ENCODE data around the gene FSIP2.
"Not testable (repeated sequence)": the region's sequence is repeated elsewhere in the genome, so short reads cannot be mapped to it uniquely, and the experiment has no call there.

Gene FSIP2

GRCh38 chr2:185828326-185828725, 89.7 kb downstream of the FSIP2 start:
- Mint-ChIP-seq H3K4me3 (no peak overlapping the region), H3K4me1 (ENCODE audit: low read depth) (no peaks in the 10 kb centered on the region), H3K36me3 (ENCODE audit: low read depth) (no peaks in the 10 kb centered on the region), H3K9me3 (peaks cover 4% of the 10 kb centered on the region), H3K27me3 (ENCODE audit: low read depth) (no peaks in the 10 kb centered on the region), H3K27ac (no peak overlapping the region)
- DNase-seq (ENCODE audit: low spot score) = no peak

GRCh38 chr2:185833864-185834263, 95.3 kb downstream of the FSIP2 start:
- Mint-ChIP-seq H3K4me3 (no peak overlapping the region), H3K9me3 (peaks cover 19% of the 10 kb centered on the region), H3K4me1 (ENCODE audit: low read depth) (no peaks in the 10 kb centered on the region), H3K27me3 (ENCODE audit: low read depth) (no peaks in the 10 kb centered on the region), H3K36me3 (ENCODE audit: low read depth) (no peaks in the 10 kb centered on the region), H3K27ac (no peak overlapping the region)
- no peak for DNase-seq (ENCODE audit: low spot score)

GRCh38 chr2:185835974-185836373, 97.4 kb downstream of the FSIP2 start:
- no peak overlapping the region for H3K4me3 Mint-ChIP-seq
- H3K27me3 Mint-ChIP-seq (ENCODE audit: low read depth) = no peaks in the 10 kb centered on the region
- DNase-seq (ENCODE audit: low spot score) = no peak
- no peaks in the 10 kb centered on the region for H3K4me1 Mint-ChIP-seq (ENCODE audit: low read depth)
- H3K27ac Mint-ChIP-seq = no peak overlapping the region
- peaks cover 28% of the 10 kb centered on the region for H3K9me3 Mint-ChIP-seq
- no peaks in the 10 kb centered on the region for H3K36me3 Mint-ChIP-seq (ENCODE audit: low read depth)

- no peak overlapping the region for H3K4me3 Mint-ChIP-seq
- no peaks in the 10 kb centered on the region for H3K36me3 Mint-ChIP-seq (ENCODE audit: low read depth)
- no peaks in the 10 kb centered on the region for H3K27me3 Mint-ChIP-seq (ENCODE audit: low read depth)
- no peak for DNase-seq (ENCODE audit: low spot score)
- H3K4me1 Mint-ChIP-seq (ENCODE audit: low read depth) = no peaks in the 10 kb centered on the region
- H3K27ac Mint-ChIP-seq = no peak overlapping the region
- peaks cover 11% of the 10 kb centered on the region for H3K9me3 Mint-ChIP-seq
Observed at GRCh38 chr2:185854885-185855284, 116.3 kb downstream of the FSIP2 start.

GRCh38 chr2:185857691-185858090, 119.1 kb downstream of the FSIP2 start:
- no peak overlapping the region for H3K4me3 Mint-ChIP-seq
- no peak overlapping the region for H3K27ac Mint-ChIP-seq
- no peak for DNase-seq (ENCODE audit: low spot score)
- no peaks in the 10 kb centered on the region for H3K4me1 Mint-ChIP-seq (ENCODE audit: low read depth)
- H3K9me3 Mint-ChIP-seq = peaks cover 9% of the 10 kb centered on the region
- no peaks in the 10 kb centered on the region for H3K36me3 Mint-ChIP-seq (ENCODE audit: low read depth)
- H3K27me3 Mint-ChIP-seq (ENCODE audit: low read depth) = no peaks in the 10 kb centered on the region

- Mint-ChIP-seq H3K27ac (no peak overlapping the region), H3K27me3 (ENCODE audit: low read depth) (no peaks in the 10 kb centered on the region)
Observed at GRCh38 chr2:185859506-185859905, 120.9 kb downstream of the FSIP2 start.

GRCh38 chr2:185860321-185860720, 121.7 kb downstream of the FSIP2 start:
- no peak overlapping the region for H3K4me3 Mint-ChIP-seq
- H3K9me3 Mint-ChIP-seq = no peaks in the 10 kb centered on the region
- no peaks in the 10 kb centered on the region for H3K27me3 Mint-ChIP-seq (ENCODE audit: low read depth)
- H3K36me3 Mint-ChIP-seq (ENCODE audit: low read depth) = no peaks in the 10 kb centered on the region
- no peak overlapping the region for H3K27ac Mint-ChIP-seq
- no peaks in the 10 kb centered on the region for H3K4me1 Mint-ChIP-seq (ENCODE audit: low read depth)
- DNase-seq (ENCODE audit: low spot score) = no peak

More at GRCh38 chr2:185859506-185859905, 120.9 kb downstream of the FSIP2 start:
- DNase-seq (ENCODE audit: low spot score) = no peak
- H3K4me1 Mint-ChIP-seq (ENCODE audit: low read depth) = no peaks in the 10 kb centered on the region
- H3K36me3 Mint-ChIP-seq (ENCODE audit: low read depth) = no peaks in the 10 kb centered on the region
- H3K9me3 Mint-ChIP-seq = peaks cover 6% of the 10 kb centered on the region
- no peak overlapping the region for H3K4me3 Mint-ChIP-seq

GRCh38 chr2:185862657-185863398, 124.2 kb downstream of the FSIP2 start:
- no peaks in the 10 kb centered on the region for H3K27me3 Mint-ChIP-seq (ENCODE audit: low read depth)
- no peaks in the 10 kb centered on the region for H3K4me1 Mint-ChIP-seq (ENCODE audit: low read depth)
- H3K4me3 Mint-ChIP-seq = no peak overlapping the region
- DNase-seq (ENCODE audit: low spot score) = no peak
- no peaks in the 10 kb centered on the region for H3K36me3 Mint-ChIP-seq (ENCODE audit: low read depth)
- no peak overlapping the region for H3K27ac Mint-ChIP-seq
- no peaks in the 10 kb centered on the region for H3K9me3 Mint-ChIP-seq

- H3K9me3 Mint-ChIP-seq; H3K4me3 Mint-ChIP-seq; DNase-seq (ENCODE audit: low spot score); H3K27ac Mint-ChIP-seq; H3K4me1 Mint-ChIP-seq (ENCODE audit: low read depth); H3K27me3 Mint-ChIP-seq (ENCODE audit: low read depth); H3K36me3 Mint-ChIP-seq (ENCODE audit: low read depth): not testable (repeated sequence)
Observed at GRCh38 chr2:185864468-185865260, 126.1 kb downstream of the FSIP2 start.

- no peak for DNase-seq (ENCODE audit: low spot score)
- no peaks in the 10 kb centered on the region for H3K9me3 Mint-ChIP-seq
- H3K36me3 Mint-ChIP-seq (ENCODE audit: low read depth) = no peaks in the 10 kb centered on the region
- no peaks in the 10 kb centered on the region for H3K4me1 Mint-ChIP-seq (ENCODE audit: low read depth)
- H3K4me3 Mint-ChIP-seq = no peak overlapping the region
- no peak overlapping the region for H3K27ac Mint-ChIP-seq
- H3K27me3 Mint-ChIP-seq (ENCODE audit: low read depth) = no peaks in the 10 kb centered on the region
Observed at GRCh38 chr2:185875136-185875931, 136.7 kb downstream of the FSIP2 start.

GRCh38 chr2:185876234-185876633, 137.6 kb downstream of the FSIP2 start:
- H3K36me3 Mint-ChIP-seq (ENCODE audit: low read depth) = no peaks in the 10 kb centered on the region
- H3K27ac Mint-ChIP-seq = no peak overlapping the region

GRCh38 chr2:185880396-185880795, 141.8 kb downstream of the FSIP2 start:
- no peaks in the 10 kb centered on the region for H3K4me1 Mint-ChIP-seq (ENCODE audit: low read depth)
- no peak for DNase-seq (ENCODE audit: low spot score)
- no peaks in the 10 kb centered on the region for H3K36me3 Mint-ChIP-seq (ENCODE audit: low read depth)
- H3K27ac Mint-ChIP-seq = no peak overlapping the region
- H3K4me3 Mint-ChIP-seq = no peak overlapping the region
- H3K27me3 Mint-ChIP-seq (ENCODE audit: low read depth) = no peaks in the 10 kb centered on the region
- no peaks in the 10 kb centered on the region for H3K9me3 Mint-ChIP-seq

More at GRCh38 chr2:185876234-185876633, 137.6 kb downstream of the FSIP2 start:
- Mint-ChIP-seq H3K27me3 (ENCODE audit: low read depth) (no peaks in the 10 kb centered on the region), H3K4me3 (no peak overlapping the region), H3K4me1 (ENCODE audit: low read depth) (no peaks in the 10 kb centered on the region), H3K9me3 (no peaks in the 10 kb centered on the region)
- no peak for DNase-seq (ENCODE audit: low spot score)
